Measurements from ENCODE around the gene PIM3.

DNA sequence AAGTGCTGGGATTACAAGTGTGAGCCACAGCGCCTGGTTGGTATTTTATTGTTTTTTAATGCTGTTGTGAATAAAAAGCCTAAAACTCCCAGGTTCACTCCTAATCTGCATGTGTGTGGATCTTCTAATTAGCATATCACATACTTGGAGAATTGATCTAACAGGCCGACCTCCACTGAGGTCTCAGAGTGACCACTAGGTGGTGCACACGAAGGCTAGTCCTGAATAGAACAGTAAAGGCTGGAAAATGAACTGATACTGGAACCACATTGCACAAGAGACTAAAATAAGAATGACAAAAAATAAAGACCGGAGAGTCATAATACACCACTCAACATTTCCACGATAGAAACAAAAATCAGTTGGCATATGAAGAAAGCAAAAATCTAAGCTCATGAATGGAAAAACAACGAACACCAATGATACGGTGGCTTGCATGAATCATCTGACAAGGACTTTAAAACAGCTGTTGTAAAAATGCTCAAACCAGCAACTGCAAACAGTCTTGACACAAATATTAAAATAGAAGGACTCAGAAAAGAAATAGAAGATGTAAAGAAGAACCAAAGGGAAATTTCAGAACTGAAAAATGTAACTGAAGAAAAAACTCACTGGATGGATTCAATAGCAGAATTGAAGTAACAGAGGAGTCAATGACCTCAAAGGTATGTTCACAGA lies 19.2 kb downstream of the PIM3 start:
- TF ChIP-seq POLR2AphosphoS5 (IDR thresholded peaks at IDR 0.05; ENCODE audit: low read depth, low read length) = no peak
- peak; percentile 71 for TF ChIP-seq CTCF (IDR thresholded peaks at IDR 0.05)
- peak; percentile 66 for TF ChIP-seq TCF7L2 (IDR thresholded peaks at IDR 0.05; ENCODE audit: low read depth, low read length)
- TF ChIP-seq SIN3A (IDR thresholded peaks at IDR 0.05; ENCODE audit: borderline replicate concordance, insufficient read depth, low read depth, low read length) = no peak
